Activated gamma-delta T cell (primary cell): ENCODE data around the gene UPF3A.
"Not testable (repeated sequence)": the region's sequence is repeated elsewhere in the genome, so short reads cannot be mapped to it uniquely, and the experiment has no call there.

Experiments used
- DNase-seq: peaks from one replicate; lab custom pipeline; 2025; lab: John Stamatoyannopoulos, UW

Gene UPF3A

GRCh38 chr13:114304346-114305034 is 23.1 kb downstream of the UPF3A start:
- no peak for DNase-seq

- no peak for DNase-seq
Measured at GRCh38 chr13:114309086-114309485, 27.7 kb downstream of the UPF3A start.

DNA sequence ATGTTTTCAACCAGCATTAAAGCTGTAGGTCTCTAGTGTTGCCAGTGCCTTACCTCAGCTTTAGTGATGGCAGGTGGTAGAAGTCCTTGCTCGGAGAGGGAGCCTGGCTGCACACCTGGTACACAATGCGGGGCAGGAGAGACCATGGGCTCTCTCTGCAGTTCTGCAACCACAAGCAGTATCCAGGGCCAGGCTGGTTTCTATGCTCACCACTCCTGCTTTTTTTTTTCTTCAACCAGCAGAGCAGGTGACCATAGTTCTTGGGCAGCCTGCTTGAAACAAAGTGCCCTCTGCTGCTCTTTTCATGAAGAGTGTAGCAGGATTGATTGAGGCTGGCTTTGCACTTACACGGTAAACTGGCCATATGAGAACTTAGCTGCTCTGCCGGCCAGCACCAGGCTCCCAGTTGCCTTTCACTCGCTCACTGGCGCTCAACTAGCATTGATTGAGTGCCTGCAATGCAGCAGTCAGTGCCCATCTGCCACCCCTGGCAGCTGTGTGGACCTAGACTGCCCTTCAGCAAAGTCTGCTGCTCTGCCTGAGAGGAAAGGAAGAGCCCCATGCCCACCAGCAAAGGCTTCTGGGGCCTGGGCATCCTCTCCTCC is 28.5 kb downstream of the UPF3A start:
- DNase-seq = no peak

- DNase-seq = no peak
Measured at GRCh38 chr13:114310956-114311355, 29.6 kb downstream of the UPF3A start.

DNA sequence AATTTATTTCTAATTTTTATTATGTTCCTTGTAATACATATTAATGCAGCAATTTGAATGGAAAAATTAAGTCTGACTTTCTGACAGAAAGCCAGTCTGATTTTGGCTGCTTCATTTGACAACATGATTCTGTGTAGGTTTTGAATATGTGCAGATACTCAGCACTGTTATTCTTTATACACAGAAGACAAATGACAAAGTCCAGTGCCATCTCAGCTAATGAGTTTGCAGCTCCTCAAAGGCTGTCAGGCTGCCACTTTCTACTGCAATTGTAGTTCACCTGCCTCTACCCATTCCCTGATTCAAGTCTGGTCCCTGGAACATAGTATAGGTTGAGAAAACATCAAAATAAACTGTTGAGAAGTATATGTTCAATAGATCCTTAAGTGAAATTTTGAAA is 30.0 kb downstream of the UPF3A start:
- DNase-seq = no peak

DNA sequence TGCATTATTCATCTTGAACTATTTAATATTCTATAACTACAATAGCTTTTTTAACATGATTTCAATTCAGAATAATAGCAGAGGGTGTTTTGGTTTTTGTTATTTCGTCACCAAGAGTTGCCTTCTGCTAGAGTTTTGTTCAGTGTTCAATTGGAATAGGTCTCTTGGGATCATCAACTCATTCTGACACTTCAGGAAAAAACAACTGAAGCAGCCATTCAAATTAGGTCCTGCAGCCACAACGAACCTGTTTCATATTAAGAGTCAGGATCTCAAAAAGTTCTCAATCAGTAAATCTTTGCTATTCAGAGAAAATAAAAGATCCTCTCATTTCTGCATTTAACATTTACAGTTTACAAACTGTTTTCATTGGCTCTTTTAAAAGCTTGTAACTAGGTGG is 30.5 kb downstream of the UPF3A start:
- DNase-seq = no peak

DNA sequence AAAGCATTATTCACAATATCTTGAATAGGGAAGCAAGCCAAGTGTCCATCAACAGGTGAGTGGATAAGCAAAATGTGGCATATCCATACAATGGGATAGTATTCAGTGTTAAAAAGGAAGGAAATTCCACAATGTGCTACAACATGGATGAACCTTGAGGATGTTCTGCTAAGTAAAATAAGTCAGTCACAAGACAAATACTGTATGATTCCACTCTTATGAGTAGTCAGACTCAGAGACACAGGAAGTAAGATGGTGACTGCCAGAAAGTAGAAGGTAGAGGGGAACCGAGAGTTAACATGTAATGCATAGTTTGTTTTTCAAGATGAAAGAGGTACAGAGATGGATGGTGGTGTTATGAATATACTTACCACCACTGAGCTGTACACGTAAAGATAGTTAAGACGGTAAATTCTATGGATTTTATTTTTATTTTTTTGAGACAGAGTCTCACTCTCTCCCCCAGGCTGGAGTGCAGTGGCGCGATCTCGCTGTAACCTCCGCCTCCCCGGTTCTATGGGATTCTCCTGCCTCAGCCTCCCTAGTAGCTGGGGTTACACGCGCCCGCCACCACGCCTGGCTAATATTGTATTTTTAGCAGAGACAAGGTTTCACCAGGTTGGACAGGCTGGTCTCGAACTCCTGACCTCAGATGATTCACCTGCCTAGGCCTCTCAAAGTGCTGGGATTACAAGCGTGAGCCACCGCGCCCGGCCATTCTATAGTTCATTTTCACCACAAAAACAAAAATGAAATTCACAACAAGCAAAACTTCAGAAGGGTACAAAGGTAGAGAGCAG is 31.9 kb downstream of the UPF3A start:
- no peak for DNase-seq

GRCh38 chr13:114314074-114314912 is 32.9 kb downstream of the UPF3A start, which contains the start of gene CHAMP1:
Gene CHAMP1 (plus strand): TSS chr13:114314503. CDS start chr13:114323843, 9,340 bp downstream.
- peak; percentile 81 for DNase-seq

DNA sequence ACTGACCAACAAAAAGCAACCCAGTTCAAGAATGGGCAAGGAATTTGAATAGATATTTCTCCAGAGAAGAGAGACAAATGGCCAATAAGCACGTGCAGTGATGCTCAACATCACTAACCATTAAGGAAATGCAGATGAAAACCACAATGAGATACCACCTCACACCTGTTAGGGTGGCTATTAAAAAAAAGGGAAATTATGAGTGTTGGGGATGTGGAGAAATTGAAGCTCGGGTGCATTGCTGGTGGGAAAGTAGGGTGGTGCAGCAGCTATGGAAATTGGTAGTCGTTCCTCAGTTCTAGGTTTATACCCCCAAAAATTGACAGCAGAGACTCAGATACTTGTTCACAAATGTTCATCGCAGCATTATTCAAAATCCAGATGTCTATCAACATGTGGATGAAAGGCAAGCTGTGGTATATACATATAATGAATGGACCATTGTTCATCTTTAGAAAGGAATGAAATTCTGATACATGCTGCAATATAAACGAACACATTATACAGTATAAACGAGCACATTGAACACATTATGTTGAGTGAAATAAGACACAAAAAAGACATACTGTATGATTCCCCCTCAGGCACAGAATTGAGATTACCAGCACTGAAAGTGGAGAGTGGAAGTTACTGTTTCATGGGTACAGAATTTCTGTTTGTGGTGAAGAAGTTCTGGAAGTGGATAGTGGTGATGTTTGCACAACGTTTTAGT is 33.8 kb downstream of the UPF3A start:
- DNase-seq = no peak

GRCh38 chr13:114318624-114319023 is 37.2 kb downstream of the UPF3A start:
- no peak for DNase-seq

DNA sequence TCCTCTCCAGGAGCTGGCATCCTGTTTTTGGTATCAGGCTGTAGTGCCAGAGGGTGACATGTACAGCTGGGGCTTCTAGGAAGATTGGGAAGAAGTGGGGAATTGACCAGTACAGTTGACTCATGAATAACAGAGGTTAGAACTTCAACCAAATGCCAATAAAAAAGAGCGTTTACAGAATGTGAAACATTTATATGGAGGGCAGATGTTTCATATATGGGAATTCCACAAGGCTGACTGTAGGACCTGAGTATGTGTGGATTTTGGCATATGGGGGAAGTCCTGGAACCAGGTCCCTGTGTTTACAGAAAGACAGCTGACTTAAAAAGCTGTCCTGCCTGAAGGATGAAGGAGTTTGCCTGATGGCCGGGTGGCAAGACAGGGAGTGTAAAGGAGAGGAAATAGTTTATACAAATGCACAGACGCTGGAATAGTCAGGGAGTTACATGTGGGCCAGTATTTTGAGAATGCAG is 38.1 kb downstream of the UPF3A start:
- DNase-seq = no peak

DNA sequence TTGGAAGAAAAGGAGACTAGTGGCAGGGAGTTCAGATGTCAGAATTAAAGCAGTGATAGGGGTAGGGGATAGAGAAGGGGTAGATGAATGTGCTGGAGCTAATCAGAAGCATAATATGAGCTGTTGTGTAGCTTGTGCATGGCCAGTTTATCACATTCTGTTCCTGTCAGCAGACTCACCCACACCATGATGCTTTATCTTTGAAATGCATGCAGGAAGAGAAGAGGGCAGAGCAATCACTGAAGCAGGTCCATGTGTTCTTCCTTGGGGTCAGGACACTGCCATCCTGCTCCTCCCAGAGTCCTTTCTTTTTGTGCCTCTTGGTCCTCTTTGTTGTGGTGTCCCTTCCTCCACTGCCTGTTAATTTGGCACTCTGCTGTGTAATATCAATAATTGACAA is 38.7 kb downstream of the UPF3A start:
- no peak for DNase-seq

DNA sequence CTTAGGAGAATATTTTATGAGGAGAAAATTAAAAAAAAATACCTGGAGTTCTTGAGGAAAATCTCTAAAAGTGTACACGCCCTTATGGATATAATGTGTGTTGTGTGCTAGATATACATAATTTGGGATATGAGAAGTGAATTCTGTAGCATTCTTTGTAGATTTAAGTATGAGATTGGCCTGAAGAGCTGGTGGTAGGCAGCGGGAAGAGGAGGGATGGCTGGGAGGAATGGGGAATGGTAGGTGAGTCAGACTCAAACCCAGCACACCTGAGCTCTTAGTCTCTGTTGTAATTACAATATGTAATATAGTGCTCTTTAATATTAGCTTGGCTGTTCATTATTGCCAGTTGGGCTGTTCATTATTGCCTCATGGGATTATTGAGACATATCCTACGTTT is 39.9 kb downstream of the UPF3A start:
- DNase-seq = no peak

DNA sequence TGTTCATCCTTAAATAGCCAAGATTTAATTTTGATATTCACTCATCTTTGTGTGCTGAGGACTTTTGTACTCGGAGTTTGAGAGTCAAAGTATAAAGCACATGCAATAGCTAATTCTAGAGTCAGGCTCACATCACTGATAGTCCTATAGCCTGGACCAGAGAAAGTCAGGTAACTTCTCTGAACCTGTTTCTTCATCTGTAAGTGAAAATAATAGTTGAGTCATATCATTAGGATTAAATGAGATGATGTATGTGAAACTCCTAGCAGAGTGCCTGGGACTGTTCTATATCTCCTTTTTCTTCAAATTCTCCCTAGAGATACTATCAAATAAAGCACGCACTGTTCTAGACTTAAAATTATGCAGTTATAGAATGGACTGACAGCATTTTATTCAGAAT is 41.9 kb downstream of the UPF3A start:
- no peak for DNase-seq

- DNase-seq = no peak
Measured at GRCh38 chr13:114324334-114324733, 42.9 kb downstream of the UPF3A start.

DNA sequence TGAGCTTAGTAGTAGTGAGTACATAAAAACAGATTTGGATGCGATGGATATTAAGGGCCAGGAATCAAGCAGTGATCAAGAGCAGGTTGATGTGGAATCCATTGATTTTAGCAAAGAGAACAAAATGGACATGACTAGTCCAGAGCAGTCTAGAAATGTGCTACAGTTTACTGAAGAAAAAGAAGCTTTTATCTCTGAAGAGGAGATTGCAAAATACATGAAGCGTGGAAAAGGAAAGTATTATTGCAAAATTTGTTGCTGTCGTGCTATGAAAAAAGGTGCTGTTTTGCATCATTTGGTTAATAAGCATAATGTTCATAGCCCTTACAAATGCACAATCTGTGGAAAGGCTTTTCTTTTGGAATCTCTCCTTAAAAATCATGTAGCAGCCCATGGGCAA is 44.3 kb downstream of the UPF3A start:
- no peak for DNase-seq

DNA sequence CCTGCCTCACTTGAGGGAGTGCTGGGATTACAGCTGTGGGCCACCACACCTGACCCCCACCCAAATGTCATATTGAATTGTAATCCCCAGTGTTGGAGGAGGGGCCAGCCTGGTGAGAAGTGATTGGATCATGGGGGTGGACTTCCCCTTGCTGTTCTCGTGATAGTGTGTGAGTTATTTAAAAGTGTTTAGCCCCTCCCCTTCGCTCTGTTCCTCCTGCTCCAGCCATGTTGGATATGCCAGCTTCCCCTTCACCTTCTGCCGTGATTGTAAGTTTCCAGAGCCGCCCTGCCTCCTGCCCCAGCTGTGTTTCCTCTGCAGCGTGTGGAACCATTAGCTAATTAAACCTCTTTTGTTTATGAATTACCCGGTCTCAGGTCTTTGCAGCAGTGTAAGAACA is 46.6 kb downstream of the UPF3A start:
- DNase-seq = no peak

GRCh38 chr13:114328595-114328994 is 47.2 kb downstream of the UPF3A start:
- no peak for DNase-seq

GRCh38 chr13:114330086-114330485 is 48.7 kb downstream of the UPF3A start:
- no peak for DNase-seq

- not testable (repeated sequence) for DNase-seq
Measured at GRCh38 chr13:114333881-114334280, 52.5 kb downstream of the UPF3A start.
